ENCODE data around the gene OTOP2.

The OTOP2 gene, protein sequence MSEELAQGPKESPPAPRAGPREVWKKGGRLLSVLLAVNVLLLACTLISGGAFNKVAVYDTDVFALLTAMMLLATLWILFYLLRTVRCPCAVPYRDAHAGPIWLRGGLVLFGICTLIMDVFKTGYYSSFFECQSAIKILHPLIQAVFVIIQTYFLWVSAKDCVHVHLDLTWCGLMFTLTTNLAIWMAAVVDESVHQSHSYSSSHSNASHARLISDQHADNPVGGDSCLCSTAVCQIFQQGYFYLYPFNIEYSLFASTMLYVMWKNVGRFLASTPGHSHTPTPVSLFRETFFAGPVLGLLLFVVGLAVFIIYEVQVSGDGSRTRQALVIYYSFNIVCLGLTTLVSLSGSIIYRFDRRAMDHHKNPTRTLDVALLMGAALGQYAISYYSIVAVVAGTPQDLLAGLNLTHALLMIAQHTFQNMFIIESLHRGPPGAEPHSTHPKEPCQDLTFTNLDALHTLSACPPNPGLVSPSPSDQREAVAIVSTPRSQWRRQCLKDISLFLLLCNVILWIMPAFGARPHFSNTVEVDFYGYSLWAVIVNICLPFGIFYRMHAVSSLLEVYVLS

DNA sequence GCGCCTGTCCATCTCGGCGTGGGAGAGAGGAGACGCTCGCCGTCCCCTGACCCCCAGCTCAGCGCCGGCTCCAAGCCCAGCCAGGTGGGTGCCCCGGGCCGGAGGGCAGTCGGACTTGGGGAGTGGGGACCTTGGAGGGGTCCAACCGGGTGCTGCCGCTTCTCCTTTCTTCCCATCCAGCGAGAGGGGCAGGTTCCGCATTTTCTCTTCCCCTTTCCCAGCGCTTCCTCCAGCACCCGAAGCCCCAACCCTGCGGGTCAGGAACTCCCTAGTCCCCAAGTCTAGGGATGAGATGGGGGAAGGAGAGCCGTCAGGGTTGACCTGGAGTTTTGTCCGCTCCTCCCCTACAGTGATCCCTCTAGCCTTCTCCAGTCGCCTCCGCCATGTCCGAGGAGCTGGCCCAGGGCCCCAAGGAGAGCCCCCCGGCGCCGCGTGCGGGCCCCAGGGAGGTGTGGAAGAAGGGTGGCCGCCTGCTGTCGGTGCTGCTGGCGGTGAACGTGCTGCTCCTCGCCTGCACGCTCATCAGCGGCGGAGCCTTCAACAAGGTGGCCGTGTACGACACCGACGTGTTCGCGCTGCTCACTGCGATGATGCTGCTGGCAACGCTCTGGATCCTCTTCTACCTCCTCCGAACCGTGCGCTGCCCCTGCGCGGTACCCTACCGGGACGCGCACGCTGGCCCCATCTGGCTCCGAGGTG is at the start of gene OTOP2:
TSS of gene OTOP2 (plus strand) at position 24 of the 699 bp plus-strand sequence. CDS start at position 384, 360 bp downstream.
- DNase-seq (ENCODE audit: low spot score): no peak

DNA sequence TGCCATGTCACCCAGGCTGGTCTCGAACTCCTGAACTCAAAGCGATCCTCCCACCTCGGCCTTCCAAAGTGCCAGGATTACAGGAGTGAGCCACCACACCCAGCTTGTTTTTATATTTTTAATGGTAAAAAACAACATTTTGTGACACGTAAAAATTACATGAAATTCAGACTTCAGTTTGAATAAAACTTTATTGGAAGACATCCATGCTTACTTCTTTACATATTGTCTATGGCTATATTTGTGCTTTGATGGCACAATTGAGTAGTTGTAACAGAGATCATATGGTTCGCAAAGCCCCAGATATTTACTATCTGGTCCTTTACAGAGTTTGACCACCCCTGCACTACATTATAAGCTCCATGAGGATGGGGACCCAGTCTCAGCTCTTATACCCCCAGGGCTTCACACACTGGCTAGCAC is 49.4 kb upstream of the OTOP2 start:
- DNase-seq (ENCODE audit: low spot score): no peak

DNA sequence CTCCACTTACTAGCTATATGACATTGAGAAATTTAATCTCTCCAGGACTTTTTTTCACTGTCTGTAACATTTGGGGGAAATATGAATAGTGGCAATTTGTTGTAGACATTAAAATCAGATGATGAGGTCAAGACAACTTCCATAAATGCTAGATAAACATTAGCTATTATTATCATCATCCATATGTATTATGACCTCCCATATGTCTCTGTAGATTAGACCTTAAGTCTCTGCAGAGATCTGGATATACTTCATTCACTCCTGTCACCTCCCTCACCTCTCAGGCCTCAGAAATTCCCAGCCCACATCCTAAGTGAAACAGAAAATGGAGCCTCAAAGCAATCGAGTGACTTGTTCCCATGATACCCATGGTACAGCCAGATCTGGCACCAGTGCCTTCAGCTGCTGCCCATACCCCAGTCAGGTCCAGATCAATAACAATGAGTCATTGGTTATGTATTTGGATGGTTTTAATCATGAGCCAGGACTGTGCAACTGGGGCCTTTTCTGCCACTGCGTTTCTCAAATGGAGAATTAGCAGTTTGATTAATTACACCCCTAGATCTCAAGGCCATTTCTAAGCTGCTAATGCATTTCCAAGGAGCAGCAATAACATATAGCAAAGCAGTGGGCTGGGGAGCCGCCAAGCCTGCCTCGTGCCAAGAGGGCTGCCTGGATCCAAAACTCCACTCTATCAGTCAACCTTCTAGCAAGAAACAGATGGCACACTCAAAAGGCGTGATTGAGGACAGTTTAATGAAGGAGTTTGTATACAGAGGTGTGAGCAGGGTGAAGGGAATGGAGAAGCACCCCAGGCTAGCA is 48.7 kb upstream of the OTOP2 start:
- no peak for DNase-seq (ENCODE audit: low spot score)

DNA sequence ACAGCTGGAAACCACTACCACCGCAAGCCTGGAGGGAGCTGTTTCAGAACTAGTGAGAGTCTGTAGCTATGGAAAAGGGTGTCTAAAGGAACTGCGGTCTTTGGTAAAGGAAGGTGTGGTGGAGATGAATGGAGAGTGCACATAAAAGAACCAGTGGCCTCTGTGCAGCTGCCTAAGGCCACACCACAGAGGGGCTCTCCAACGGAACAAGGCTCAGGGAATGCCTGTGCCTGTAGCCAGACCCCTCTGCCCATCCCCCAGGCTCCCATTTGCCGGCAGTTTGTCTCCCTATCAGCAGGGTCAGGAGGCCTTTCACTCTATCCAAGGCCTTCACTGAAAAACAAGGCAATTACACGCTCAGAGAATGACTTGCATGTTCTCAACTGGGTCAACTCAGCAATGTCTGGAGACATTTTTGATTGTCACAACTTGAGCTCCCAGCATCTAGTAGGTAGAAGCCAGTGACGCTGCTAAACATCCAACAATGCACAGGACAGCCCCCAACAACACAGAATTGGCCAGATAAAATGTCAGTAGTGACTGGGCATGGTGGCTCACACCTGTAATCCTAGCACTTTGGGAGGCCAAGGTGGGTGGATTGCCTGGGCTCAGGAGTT is 48.0 kb upstream of the OTOP2 start:
- DNase-seq (ENCODE audit: low spot score): no peak

DNA sequence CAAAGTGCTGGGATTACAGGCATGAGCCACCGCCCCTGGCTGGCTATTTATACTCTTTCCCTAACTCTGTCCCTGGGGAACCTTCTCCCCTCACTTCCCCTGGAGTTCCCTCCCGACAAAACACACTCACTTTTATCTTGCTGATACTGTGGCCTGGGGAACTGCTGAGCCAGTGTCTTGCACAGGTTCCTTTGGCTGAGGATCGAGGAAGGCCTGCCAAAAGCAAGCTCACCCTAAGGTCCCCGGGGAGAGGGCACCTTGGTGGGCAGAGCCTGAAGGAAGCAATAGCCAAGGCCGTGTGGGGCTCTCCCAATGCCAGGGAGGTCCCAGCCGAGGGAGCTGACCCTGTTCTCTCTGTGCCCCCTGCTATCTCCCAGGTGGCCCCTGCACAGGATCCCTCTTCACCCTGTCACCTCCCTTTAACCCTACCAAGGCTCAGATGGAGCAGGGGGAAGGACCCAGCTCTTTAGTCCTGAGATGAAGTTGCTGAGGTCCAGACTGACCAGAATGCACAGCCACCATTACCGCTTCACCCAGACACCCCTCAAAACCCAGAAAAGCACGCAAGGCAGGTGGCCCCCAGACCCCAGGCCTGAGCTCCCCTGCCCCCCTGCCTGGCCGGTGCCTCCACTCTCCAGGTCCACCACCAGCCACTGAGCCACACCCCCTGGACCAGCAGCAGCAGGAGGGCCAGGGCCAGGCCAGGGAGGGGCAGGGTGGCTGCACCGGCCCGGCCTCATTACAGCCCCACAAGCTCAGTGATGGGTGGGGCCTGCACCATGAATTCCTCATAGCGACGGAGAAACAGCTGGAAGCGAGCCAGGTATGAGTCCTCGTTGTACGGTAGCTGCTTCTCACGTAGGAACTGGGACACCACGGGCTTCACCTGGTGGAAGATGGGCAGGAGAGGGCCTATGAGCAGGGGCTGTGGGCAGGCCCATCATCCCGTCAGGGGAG is 46.2 kb upstream of the OTOP2 start:
- DNase-seq (ENCODE audit: low spot score): no peak

DNA sequence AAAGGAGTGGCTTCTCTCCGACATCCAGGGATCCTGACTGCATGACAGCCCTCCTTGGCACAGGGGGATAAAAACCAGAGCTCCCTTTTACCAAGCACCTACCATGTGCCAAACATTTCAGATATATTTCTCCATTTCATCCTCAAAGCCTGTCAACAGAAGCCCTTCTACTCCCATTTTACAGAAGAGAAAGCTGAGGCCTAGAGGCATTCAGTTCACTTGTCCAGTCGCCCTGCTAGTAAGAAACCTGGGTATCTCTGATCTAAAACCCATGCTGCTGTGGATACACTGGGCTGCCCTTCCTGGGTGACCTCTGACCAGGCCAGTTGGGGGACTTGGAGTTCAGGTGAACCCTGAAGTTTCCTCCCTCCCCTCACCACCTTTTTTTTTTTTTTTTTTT is 45.4 kb upstream of the OTOP2 start:
- DNase-seq (ENCODE audit: low spot score): no peak

DNA sequence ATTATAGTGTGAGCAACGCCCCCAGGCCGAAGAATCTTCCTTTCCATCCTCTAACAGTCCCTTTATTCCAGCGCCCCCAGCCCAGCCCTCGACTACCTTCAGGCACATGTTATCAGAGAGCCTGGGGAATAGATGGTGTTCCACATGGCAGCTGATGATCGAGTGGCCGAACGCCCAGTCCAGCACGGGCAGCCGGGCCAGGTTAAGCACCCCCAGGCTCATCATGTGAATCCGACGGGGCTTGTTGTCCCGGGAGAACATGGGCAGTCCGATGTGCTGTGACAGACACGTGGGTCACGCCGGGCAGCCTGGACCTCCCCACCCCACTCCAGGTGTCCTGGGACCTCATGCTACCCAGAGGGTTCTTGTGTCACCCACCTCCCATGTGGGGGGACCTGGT is 44.8 kb upstream of the OTOP2 start:
- no peak for DNase-seq (ENCODE audit: low spot score)

DNA sequence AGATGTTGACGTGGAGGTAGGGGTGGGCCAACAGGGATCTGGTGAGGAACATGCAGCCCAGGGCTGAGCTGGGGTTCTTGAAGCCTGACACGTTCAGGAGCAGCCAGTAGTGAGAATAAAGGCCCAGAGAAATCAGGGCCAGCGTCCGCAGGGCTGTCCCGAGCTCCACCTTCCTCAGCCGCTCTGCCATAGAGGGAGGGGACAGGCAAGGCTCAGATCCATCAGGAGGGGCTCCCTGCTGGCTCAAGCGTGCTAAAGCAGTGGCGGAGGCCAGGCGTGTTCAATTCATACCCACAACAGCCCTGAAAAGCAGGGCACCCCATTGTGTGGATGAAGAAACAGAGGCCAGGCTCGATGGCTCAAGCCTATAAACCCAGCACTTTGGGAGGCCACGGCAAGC is 43.0 kb upstream of the OTOP2 start:
- no peak for DNase-seq (ENCODE audit: low spot score)

DNA sequence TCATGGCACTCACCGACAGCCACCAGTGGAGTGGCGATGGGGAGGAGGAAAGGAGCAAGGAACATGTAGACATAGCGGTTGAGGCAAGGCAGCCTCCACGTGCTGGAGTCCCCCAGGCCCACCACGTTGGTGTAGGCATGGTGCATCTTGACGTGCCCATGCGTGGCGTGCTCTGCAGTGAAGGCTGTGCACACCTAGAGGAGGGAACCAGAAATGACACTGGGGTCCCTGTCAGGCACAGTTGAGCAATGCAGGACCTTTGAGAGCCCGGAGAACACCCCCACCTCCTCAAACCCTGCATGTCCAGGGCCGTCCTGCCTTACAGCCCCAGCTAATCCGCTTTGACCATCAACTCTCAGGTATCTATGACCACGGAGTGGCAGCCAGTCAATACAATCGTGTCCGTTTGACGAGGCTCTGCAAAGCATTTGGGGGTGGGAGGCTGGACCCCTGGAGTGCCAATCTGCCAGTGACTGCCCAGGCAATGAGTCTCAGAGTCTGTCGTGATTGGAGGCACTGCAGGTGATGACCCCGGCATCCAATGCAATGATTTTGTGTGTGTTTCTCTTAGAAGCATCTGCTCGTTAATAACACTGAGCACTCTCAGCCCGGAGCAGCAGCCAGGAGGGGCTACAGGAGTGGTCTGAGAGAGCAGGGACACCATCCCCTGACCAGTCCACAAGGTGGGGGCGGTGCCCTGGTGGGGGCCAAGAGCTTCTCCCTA is 41.4 kb upstream of the OTOP2 start:
- DNase-seq (ENCODE audit: low spot score): no peak

DNA sequence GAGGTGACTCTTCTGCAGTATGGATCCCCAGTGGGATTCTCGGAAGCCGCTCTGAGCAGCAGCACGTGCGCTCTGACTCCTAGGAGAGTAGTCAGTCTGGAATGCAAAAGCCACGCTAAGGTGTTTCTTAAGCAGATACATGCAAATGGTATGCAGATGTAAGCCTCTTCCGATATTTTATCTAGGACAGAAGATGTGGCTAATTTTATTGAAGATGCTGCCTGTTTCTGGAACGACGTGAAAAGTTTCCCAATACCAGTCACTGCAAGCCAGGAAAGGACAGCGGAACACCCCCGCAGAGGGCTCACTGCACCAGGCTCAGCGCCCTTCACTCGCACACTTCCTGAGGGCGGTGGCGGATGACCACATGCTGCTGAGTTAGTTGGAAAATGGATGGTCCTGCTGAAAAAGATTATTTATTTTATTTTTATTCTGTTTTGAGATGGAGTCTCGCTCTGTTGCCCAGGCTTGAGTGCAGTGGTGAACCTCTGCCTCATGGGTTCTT is 40.8 kb upstream of the OTOP2 start:
- DNase-seq (ENCODE audit: low spot score): no peak

DNA sequence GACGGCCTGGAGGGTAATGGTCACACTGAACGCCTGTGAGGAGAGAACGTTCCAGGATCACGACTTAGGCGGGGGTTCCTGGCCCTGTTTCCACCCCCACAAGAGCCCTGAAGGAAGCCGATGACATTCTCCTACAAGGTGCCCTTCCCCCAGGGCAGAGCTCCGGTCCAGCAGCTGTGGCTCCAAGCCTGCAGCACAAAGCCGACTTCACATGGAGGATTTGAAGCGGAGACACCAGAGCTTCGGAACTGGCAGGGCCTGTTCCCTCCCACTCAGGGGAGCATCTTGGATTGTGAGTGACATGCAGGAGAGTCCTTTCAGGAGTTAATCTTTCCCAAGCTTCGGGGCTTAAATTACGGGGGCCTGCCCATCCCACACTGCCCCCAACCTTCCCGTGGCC is 35.6 kb upstream of the OTOP2 start:
- no peak for DNase-seq (ENCODE audit: low spot score)

DNA sequence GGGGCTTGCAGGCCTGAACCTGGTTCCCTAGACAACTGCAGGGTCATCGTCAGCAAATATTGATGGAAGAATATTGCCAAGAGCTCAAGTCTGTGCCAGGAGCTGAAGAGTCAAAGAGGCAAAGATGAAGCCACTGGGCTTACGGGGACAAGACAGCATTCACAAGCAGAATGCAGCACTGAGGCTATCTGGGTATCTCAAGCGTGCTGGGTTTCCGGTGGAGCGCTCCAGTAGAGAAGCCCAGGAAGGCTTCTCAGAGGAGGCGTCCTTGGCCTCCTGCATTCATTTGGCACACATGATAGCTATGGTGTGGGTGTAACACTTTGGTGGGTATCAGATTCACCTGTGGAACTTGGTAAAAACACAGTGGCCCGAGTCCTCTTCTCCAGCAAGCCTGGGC is 33.5 kb upstream of the OTOP2 start:
- DNase-seq (ENCODE audit: low spot score): no peak

DNA sequence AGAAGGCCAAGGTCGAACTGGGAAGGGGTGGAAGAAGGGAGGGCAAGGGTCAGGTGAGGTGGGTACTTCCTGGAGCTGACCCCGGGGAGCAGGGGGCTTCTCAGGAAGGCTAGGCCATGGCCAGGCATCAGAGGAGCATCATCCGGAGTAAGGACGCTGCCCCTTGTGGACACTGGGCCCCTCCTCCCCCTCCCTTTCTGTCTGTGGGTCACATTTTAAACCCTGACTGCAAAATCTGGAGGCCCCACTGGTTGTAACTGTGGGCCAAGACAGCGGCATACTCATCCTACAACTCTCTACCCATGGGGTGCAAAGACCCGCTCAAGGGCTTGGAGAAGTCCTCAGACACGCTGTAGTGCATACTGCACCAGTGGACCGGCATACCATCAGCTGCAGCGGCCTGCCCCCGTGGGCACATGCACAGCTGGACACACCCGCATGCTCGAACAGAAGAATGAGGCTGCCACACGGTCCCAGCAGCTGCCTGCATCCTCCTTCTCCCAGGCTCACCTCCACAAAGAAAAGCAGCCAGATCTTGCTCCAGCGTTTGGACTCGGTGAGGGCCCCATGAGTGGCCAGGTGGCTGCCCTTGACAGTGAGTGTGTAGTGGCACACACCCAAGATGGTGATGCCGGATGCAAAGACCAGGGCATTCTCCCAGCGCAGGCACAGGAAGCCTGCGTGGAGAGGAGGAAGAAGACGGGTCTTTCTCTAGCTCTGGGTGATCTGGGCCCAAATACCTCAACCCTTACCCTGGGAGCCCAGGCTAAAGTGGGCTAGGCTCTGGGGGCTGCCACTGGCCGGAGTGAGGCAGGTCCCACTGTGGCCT is 31.8 kb upstream of the OTOP2 start:
- DNase-seq (ENCODE audit: low spot score): no peak

DNA sequence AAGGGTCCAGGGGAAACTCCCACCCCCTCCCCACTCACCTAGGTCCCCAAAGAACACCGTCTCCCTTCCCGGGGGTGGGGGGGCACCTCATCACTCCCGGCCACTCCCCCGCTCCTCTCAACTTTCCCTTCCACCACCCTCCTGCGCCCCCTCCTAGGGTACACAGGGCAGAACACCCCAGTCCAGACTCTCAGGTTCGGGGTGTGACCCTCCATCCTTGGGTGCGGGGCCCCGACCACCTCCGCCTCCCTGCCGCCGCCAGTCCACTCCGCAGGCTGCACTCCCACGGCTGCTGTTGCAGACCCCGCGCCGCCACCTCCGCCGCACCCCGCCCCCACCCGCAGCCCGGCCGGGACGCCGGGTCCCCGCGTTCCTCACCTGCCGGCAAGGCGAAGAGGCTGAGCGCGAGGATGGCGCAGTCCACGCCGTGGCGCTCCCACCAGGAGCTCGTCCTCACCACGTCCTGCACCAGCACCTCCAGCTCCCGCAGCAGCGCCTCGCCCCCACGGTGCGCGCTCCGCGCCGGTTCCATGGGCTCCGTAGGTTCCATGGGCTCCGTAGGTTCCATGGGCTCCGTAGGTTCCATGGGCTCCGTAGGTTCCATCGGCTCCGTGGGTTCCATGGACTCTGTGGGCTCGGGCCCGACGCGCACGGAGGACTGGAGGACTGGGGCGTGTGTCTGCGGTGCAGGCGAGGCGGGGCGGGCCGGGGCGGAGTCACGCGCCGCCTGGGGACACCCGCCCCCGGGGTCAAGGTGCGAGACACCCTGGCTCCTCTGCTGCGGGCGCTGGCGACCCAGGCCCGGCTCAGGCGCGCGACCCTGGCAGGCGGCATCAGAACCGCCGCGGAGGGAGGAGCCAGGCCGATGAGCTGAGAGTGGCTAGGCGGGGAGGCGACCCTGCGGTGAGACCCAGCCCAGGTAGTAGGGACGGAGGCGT is 30.8 kb upstream of the OTOP2 start, which contains the start of gene FADS6:
TSS of gene FADS6 (minus strand) at position 660 of the 938 bp plus-strand sequence. CDS start at position 622, 38 bp downstream.
- DNase-seq (ENCODE audit: low spot score): no peak

DNA sequence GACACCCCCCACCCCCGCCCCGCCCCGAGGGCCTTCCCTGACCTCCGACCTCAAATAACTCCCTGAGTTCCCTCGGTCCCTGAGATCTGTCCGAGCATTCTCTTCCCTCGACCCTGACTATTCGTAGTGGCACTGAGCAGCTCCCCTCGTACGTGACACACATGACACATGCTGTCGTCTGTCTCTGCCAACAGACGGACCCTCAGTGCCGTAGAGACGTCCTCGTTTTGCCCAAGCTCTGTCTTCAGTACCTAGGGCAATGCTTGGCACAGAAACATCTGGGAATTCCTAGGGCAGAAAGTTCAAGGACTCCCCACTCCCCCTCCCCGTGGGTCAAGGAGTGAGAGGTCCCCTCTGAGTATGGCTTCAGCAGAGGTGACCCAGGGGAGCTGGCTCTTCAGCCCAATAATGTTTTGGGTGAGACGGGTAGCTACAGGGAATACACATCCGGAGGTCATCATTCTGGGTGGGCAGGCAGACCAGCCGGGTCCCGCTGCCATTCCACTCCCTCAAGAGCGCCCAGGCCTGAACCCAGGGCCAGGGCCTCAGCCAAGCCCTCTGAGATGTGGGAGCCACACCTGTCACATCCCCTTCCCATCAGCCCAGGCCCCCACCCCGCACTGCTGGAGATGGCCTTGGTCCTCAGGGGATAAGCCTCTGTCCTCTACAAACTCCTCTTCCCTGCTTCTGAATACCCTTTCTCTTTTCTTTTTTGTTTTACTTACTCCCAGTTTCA is 30.0 kb upstream of the OTOP2 start:
- DNase-seq (ENCODE audit: low spot score): no peak

DNA sequence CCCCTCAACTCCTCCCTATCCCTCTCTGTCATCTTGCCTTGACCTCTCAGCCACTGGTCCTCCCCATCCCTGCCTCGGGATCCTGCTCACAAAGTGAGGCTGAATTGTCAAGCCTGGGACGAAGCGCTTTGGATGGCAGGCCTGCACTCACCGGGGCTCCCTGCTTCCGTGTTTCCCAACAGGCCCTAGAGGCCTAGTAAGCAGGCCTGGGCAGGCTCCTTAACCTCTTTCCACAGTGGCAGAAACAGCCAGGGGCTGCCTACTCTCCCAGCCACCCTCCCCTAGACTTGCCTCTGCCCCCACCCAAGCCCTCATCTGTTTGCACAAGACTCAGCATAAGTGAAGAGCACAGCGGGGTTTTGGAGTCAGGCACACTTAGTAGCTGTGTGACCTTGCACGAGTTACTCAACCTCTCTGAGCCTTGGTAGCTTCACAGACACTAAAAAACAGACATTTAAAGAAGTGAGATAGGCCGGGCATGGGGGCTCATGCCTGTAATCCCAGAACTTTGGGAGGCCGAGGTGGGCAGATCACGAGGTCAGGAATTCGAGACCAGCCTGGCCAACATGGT is 25.6 kb upstream of the OTOP2 start:
- no peak for DNase-seq (ENCODE audit: low spot score)

DNA sequence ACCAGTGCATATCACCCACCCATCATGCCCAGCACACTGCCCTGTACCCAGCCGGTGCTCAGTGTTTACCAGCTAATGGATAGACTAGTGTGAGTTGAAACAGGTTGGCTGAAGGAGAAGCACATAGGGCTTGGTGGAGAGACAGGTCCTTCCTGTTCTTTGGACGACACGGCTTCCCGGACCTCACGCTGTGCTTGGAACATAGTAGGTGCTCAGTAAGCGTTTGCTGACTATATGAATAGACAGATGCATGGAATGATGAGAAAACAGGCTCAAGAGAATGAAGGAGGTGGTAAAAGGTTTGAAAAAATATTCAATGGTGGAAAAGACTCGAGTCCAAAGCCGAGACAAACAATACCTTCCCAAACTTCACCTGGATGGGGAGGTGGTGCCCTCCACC is 23.9 kb upstream of the OTOP2 start:
- DNase-seq (ENCODE audit: low spot score): no peak

Measured in hematopoietic multipotent progenitor cell treated with erythropoietin and hydrocortisone succinate and interleukin-3 and kit ligand, for 17 days (in vitro differentiated cells).